Activated naive CD8-positive, alpha-beta T cell treated with anti-CD3 and anti-CD28 coated beads, Interleukin-2, amount 50 U/mL, for 16 hours (primary cell): ENCODE data around the gene CERS6.

ENCODE experiments used
- DNase-seq: peaks from one replicate; pipeline ENCODE4 v3.0.0-alpha.2; 2020; ENCODE audit warnings: low read depth, low spot score

Gene CERS6

GRCh38 chr2:168731002-168731401 is 274.9 kb downstream of the CERS6 start:
- DNase-seq, result no peak

- DNase-seq, result no peak
Observed at GRCh38 chr2:168731616-168732015, 275.5 kb downstream of the CERS6 start.

- DNase-seq, result no peak
Observed at GRCh38 chr2:168732100-168732499, 276.0 kb downstream of the CERS6 start.

- DNase-seq, result no peak
Observed at GRCh38 chr2:168732506-168732905, 276.4 kb downstream of the CERS6 start.

- DNase-seq, result no peak
Observed at GRCh38 chr2:168734199-168734760, 278.2 kb downstream of the CERS6 start.

- no peak for DNase-seq
Observed at GRCh38 chr2:168736649-168737445, 280.8 kb downstream of the CERS6 start.

- DNase-seq, result no peak
Observed at GRCh38 chr2:168738062-168738461, 282.0 kb downstream of the CERS6 start.

- DNase-seq, result no peak
Observed at GRCh38 chr2:168740360-168740759, 284.3 kb downstream of the CERS6 start.

- DNase-seq, result no peak
Observed at GRCh38 chr2:168740788-168741187, 284.7 kb downstream of the CERS6 start.

GRCh38 chr2:168742258-168742932 is 286.3 kb downstream of the CERS6 start:
- DNase-seq, result no peak

- DNase-seq, result no peak
Observed at GRCh38 chr2:168744844-168745243, 288.8 kb downstream of the CERS6 start.

- no peak for DNase-seq
Observed at GRCh38 chr2:168748461-168748860, 292.4 kb downstream of the CERS6 start.

- DNase-seq, result no peak
Observed at GRCh38 chr2:168749297-168749696, 293.2 kb downstream of the CERS6 start.

GRCh38 chr2:168751104-168751740 is 295.1 kb downstream of the CERS6 start:
- DNase-seq, result no peak

GRCh38 chr2:168752361-168752760 is 296.3 kb downstream of the CERS6 start:
- no peak for DNase-seq

- DNase-seq, result no peak
Observed at GRCh38 chr2:168753765-168754329, 297.8 kb downstream of the CERS6 start.

GRCh38 chr2:168757223-168757622 is 301.2 kb downstream of the CERS6 start:
- no peak for DNase-seq

GRCh38 chr2:168758970-168759820 is 303.1 kb downstream of the CERS6 start:
- DNase-seq, result no peak

GRCh38 chr2:168765401-168765800 is 309.3 kb downstream of the CERS6 start:
- DNase-seq, result no peak

- DNase-seq, result no peak
Observed at GRCh38 chr2:168766600-168766999, 310.5 kb downstream of the CERS6 start.

- DNase-seq, result no peak
Observed at GRCh38 chr2:168767258-168767657, 311.2 kb downstream of the CERS6 start.
